Right lobe of liver (tissue), 6 donors: ENCODE results near the gene BMPER. TPM values are rescaled to one million over a fixed set of nuclear protein-coding genes. Genes with fewer than 3 reads are reported as not detected.
A peak's percentile ranks its signal among the peaks of the same experiment; 100 is the strongest.

ENCODE experiments used
- ATAC-seq, 4 donors: fragments of 200-7000 bp; cut with Tn5 transposase; one replicate each; pipeline ENCODE4 v1.9.1; 2020; ENCODE audit warnings: mild to moderate bottlenecking in 4 of 4, moderate library complexity in 4 of 4
- DNase-seq, 3 donors: peaks; one replicate each; pipeline ENCODE4 v3.0.0-alpha.2; 2020
- H3K27ac ChIP-seq, 3 donors: fragments of 200-600 bp; one replicate each; pipeline ENCODE4 v1.8.0; 2022
- H3K27me3 ChIP-seq, 2 donors: fragments of 200-600 bp; one replicate each; pipeline ENCODE4 v1.8.0; 2022
- H3K36me3 ChIP-seq, 4 donors: fragments of 200-600 bp; sonication (generic) in 1 of 4; one replicate each; pipeline versions ENCODE4 v1.5.1 to v1.8.0; 2017 to 2022; ENCODE audit warnings: control low read depth in 1 of 4
- H3K4me1 ChIP-seq, 4 donors: fragments of 200-600 bp; sonication (generic) in 1 of 4; one replicate each; pipeline versions ENCODE4 v1.5.1 to v1.8.0; 2017 to 2022; ENCODE audit warnings: control low read depth in 1 of 4
- H3K4me3 ChIP-seq, 3 donors: fragments of 200-600 bp; one replicate each; pipeline ENCODE4 v1.8.0; 2022
- H3K9me3 ChIP-seq, 4 donors: fragments of 200-600 bp; sonication (generic) in 1 of 4; one replicate each; pipeline versions ENCODE4 v1.5.1 to v1.8.0; 2017 to 2022; ENCODE audit warnings: control low read depth in 1 of 4
- POLR2A ChIP-seq: fragments of 450-650 bp; IDR thresholded peaks from one replicate; pipeline ENCODE4 v1.6.1; 2017; ENCODE audit warnings: antibody characterized with exemption, mild to moderate bottlenecking
- WGBS: methylation state at CpG from one replicate; pipeline ENCODE4 v1.1.6; 2018; ENCODE audit warnings: low coverage, low lambda C conversion rate; ENCODE audit not compliant: insufficient coverage; ENCODE audit errors: missing lambda C conversion rate; 5-methylcytosine and 5-hydroxymethylcytosine counted together
- intact Hi-C, 2 donors: fragments of 100-400 bp; cut with DNase I; formaldehyde crosslinking; loops; one replicate each; pipeline versions ENCODE4 v1.11.2 to v1.14.1; 2022
- total RNA-seq, 6 experiments: library from RNA; depleted of rRNA in 2 of 6; stranded (reverse); fragments of >200 nt in 2 of 6; fragmentation: NEBNext Ultra II Directional in 3 of 6; extraction: Animal tissue kit (Norgen Biotek cat#: 25700) in 3 of 6; gene quantifications; one replicate each; pipeline versions ENCODE4 v1.1.0 to v1.2.4, GENCODE V29; 2016 to 2023
- TF ChIP-seq, protein P1 (sequence below), 4 donors: fragments of 200-600 bp in 3 of 4; fragments of 450-650 bp in 1 of 4; IDR thresholded peaks; one replicate each; pipeline versions ENCODE4 v1.5.1 to v1.8.0; 2016 to 2022; ENCODE audit warnings: antibody characterized with exemption in 4 of 4, mild to moderate bottlenecking in 2 of 4
- donor health status: DM: no; HTN: yes; CAD: no.
- donor health status: DM: no; HTN: no; CAD: no.
- donor health status: DM: no; HTN: no; CAD: no.
- donor health status: DM: no; HTN: yes; CAD: no.
- donor health status: DM: no; HTN: yes; CAD: no.

The BMPER gene
- total RNA-seq, 6 experiments from 2014 or later = 5.8 to 17.1 (median 10.4) TPM

DNA sequence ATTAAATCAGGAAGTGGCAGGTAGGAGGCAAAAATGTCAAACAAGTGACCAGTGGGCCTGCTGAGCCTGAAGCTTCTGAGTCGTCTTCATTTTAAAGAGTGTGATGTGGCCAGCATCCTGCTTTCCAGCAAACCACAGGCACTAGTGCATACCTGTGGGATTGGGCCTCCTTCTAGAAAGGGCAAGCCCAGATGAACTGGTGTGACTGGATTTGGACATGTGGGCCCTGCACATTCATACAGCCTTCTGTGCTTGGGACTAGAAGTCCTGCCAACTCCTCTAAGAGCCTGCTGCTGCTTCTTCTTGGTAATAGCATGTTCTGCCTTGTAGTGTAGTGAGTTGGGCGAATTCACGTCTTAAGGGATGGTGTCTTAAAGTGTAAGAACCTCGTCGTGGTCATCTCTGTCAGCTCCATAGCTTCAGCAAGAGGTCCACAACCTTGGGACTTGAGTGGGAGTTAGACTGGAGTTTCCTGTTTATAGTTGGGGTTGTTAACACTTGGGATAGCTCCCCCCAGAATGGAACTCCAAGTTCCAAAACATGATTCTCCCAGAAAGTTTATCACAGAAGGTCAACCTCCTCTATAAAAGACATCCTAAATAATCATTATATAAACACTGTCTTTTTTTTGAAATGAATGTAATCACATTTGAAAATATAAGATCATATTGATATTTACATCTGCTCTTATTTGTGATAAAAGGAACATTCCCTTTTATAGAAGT lies 11.2 kb downstream of the BMPER start:
- H3K27ac ChIP-seq = no peak overlapping the region
- 42% methylated on average over 4 of the region's 5 CpGs for WGBS

DNA sequence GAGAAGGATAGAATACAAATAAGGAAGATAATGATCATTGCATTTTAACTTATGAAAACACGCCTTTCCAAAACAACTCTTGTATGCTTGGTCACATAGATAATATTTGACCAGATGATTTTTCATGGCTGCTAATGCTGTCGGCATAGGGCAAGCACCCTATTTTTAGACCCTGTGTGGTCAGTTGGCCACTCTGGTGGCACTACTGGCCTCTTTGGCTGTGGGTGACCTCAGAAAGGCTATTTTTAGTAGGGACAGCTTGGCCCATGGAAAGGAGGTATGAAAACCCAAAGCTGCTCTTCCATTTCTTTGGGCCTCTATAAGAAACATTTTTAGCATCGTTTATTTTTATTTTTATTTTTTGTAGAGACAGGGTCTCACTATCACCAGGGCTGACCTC lies 12.3 kb downstream of the BMPER start:
- WGBS = 54% methylated on average over 2 of the region's 3 CpGs
- no peak for ATAC-seq
- Histone ChIP-seq H3K9me3 (no peaks in the 10 kb centered on the region), H3K27ac (no peak overlapping the region), H3K27me3 (no peaks in the 10 kb centered on the region), H3K4me3 (no peak overlapping the region), H3K36me3 (no peaks in the 10 kb centered on the region), H3K4me1 (no peaks in the 10 kb centered on the region)
- intact Hi-C loops = no loop called here
- no peak for DNase-seq
- TF ChIP-seq POLR2A = no peak
- TF ChIP-seq, protein P1, sequence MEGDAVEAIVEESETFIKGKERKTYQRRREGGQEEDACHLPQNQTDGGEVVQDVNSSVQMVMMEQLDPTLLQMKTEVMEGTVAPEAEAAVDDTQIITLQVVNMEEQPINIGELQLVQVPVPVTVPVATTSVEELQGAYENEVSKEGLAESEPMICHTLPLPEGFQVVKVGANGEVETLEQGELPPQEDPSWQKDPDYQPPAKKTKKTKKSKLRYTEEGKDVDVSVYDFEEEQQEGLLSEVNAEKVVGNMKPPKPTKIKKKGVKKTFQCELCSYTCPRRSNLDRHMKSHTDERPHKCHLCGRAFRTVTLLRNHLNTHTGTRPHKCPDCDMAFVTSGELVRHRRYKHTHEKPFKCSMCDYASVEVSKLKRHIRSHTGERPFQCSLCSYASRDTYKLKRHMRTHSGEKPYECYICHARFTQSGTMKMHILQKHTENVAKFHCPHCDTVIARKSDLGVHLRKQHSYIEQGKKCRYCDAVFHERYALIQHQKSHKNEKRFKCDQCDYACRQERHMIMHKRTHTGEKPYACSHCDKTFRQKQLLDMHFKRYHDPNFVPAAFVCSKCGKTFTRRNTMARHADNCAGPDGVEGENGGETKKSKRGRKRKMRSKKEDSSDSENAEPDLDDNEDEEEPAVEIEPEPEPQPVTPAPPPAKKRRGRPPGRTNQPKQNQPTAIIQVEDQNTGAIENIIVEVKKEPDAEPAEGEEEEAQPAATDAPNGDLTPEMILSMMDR (IDR thresholded peaks at IDR 0.05) = no peak

More for the DNA sequence above, 11.2 kb downstream of the BMPER start:
- H3K4me1 ChIP-seq = no peaks in the 10 kb centered on the region
- DNase-seq (no peak), ATAC-seq (peak in 2 of 4 donors; percentile 33 to 44)
- H3K27me3 ChIP-seq = no peaks in the 10 kb centered on the region
- H3K4me3 ChIP-seq = no peak overlapping the region
- TF ChIP-seq, protein P1 (IDR thresholded peaks at IDR 0.05) = no peak
- no peak for TF ChIP-seq POLR2A
- H3K9me3 ChIP-seq = no peaks in the 10 kb centered on the region
- no peaks in the 10 kb centered on the region for H3K36me3 ChIP-seq
- intact Hi-C loops = no loop called here

DNA sequence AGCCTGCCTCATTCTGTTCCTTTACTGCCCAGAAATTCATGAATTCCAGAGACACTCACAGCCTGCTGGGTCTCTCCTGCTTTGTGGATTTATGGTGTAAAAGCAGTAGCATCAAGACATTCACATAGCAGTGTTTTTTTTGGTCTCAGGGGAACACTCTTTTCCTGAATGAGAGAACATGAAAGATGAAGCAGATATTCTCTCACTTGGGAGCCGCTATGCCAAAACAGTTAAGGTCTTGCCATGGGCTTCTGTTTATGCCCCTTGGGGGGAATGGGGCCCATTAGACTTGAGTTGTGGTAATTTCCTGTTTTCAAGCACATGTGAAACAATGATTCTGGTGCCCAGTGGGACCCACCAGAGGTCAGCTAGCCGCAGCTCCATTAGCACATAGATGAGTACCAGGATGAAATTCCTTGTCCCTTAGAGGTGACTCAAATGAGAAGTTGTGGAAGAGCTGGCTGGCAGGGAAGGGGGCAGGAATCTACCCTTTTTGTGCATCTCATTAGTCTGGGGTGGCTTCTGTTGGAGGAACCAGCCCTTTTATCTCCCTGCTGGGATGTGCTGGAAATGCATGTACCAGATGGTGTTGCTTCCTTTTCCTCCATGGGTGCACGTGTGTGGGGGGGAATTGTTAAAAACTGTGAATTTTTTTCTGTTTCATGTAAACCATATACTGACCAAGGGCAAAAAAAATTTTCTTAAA lies 13.3 kb downstream of the BMPER start:
- Histone ChIP-seq H3K27ac (no peak overlapping the region), H3K4me1 (no peaks in the 10 kb centered on the region), H3K9me3 (no peaks in the 10 kb centered on the region), H3K4me3 (no peak overlapping the region), H3K27me3 (no peaks in the 10 kb centered on the region), H3K36me3 (no peaks in the 10 kb centered on the region)
- no peak for DNase-seq
- no peak for TF ChIP-seq POLR2A
- TF ChIP-seq, protein P1 (IDR thresholded peaks at IDR 0.05) = no peak
- ATAC-seq = no peak
- intact Hi-C loops = no loop called here
- WGBS = 67% methylated on average over 3 of the region's 3 CpGs

DNA sequence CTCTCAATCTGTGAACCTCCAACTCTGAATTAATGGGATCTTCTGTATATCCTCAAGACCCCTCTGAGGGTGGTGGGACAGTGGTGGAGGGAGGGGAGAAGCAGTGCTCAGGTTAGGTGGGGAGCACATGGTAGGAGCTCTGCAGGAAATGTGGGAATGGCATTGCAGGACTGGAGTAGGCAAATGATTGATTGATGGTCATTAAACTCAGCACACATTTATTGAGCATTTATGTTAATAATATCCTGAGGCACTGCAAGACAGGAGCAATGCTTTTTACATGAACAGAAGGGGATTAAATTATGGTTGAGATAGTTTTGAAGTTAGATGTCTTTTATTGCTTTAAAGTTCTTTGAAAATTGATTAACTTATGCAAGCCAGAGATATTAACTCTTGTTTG lies 14.1 kb downstream of the BMPER start:
- no peaks in the 10 kb centered on the region for H3K4me1 ChIP-seq
- H3K36me3 ChIP-seq = no peaks in the 10 kb centered on the region
- H3K9me3 ChIP-seq = no peaks in the 10 kb centered on the region
- intact Hi-C loops = no loop called here
- DNase-seq (no peak), ATAC-seq (no peak)
- no peak overlapping the region for H3K27ac ChIP-seq
- H3K4me3 ChIP-seq = no peak overlapping the region
- H3K27me3 ChIP-seq = no peaks in the 10 kb centered on the region
- TF ChIP-seq, protein P1 (IDR thresholded peaks at IDR 0.05) = no peak
- no peak for TF ChIP-seq POLR2A
